Lung (tissue), 12 donors: ENCODE results near the gene FGF12. TPM values are rescaled to one million over a fixed set of nuclear protein-coding genes. Genes with fewer than 3 reads are reported as not detected.

Experiments
- ATAC-seq: fragments of 200-7000 bp; cut with Tn5 transposase; one replicate; pipeline ENCODE4 v1.9.1; 2020; ENCODE audit warnings: moderate number of reproducible peaks; ENCODE audit not compliant: insufficient read depth, low FRiP score
- DNase-seq, 3 donors: peaks; one replicate each; pipeline ENCODE4 v3.0.0-alpha.2; 2013 to 2017
- H3K27ac ChIP-seq, 2 donors: one replicate each; pipeline ENCODE4 v1.5.1; 2013; ENCODE audit warnings: mild to moderate bottlenecking in 2 of 2, moderate library complexity in 2 of 2, control low read depth in 1 of 2, inconsistent platforms in 1 of 2, low read depth in 1 of 2, low read length in 1 of 2
- H3K27me3 ChIP-seq, 3 donors: one replicate each; pipeline ENCODE4 v1.5.1; 2013; ENCODE audit warnings: low read length in 2 of 3; ENCODE audit not compliant: control insufficient read depth in 3 of 3, insufficient read depth in 3 of 3
- H3K36me3 ChIP-seq, 4 donors: one replicate each; pipeline ENCODE4 v1.5.1; 2013; ENCODE audit warnings: low read length in 4 of 4, mild to moderate bottlenecking in 1 of 4, moderate library complexity in 1 of 4; ENCODE audit not compliant: control insufficient read depth in 4 of 4, insufficient read depth in 4 of 4
- H3K4me1 ChIP-seq, 5 donors: one replicate each; pipeline ENCODE4 v1.5.1; 2013; ENCODE audit warnings: low read length in 5 of 5, mild to moderate bottlenecking in 2 of 5, moderate library complexity in 1 of 5; ENCODE audit not compliant: control insufficient read depth in 5 of 5, insufficient read depth in 5 of 5
- H3K4me3 ChIP-seq: one replicate; pipeline ENCODE4 v1.5.1; 2013; ENCODE audit warnings: mild to moderate bottlenecking, control low read depth, moderate library complexity
- H3K9ac ChIP-seq, 2 donors: one replicate each; pipeline ENCODE4 v1.5.1; 2013; ENCODE audit warnings: low read length in 2 of 2, control low read depth in 1 of 2; ENCODE audit not compliant: insufficient read depth in 1 of 2
- H3K9me3 ChIP-seq, 4 donors: one replicate each; pipeline ENCODE4 v1.5.1; 2013; ENCODE audit warnings: low read length in 3 of 4, mild to moderate bottlenecking in 1 of 4, moderate library complexity in 1 of 4; ENCODE audit not compliant: control insufficient read depth in 4 of 4, insufficient read depth in 3 of 4
- CTCF ChIP-seq: IDR thresholded peaks from 2 replicates; pipeline ENCODE4 v1.5.1; 2012; ENCODE audit warnings: mild to moderate bottlenecking; ENCODE audit errors: control extremely low read depth, extremely low read depth
- WGBS, 2 donors: extraction: QIAGEN DNeasy Blood & Tissue Kit; methylation state at CpG; one replicate each; pipeline ENCODE4 v1.1.7; 2013; 5-methylcytosine and 5-hydroxymethylcytosine counted together
- polyA plus RNA-seq, 2 donors: library from polyadenylated mRNA; stranded (reverse); fragments of 200-250 nt; gene quantifications; one replicate each; pipeline ENCODE4 v1.2.1, GENCODE V29; 2013
- total RNA-seq, 2 donors: library from RNA; depleted of rRNA in 1 of 2; stranded (reverse); fragments of >200 nt in 1 of 2; gene quantifications; one replicate each; pipeline ENCODE4 v1.2.1, GENCODE V29; 2014 to 2021
- donor health status: control.
- donor health status: control.
- donor health status: Bipolar disorder and iron deficiency.
- donor health status: healthy.
- donor health status: DM: yes; HTN: yes; CAD: no.

The FGF12 gene
- total and polyA plus RNA-seq, 4 donors, result 0.23 to 6.0 (median 1.7) TPM

- Histone ChIP-seq H3K36me3 (no peaks in the 10 kb centered on the region), H3K27ac (no peak overlapping the region), H3K4me1 (peaks cover 0 to 3% (median 0%) of the 10 kb centered on the region in 5 donors), H3K4me3 (no peak overlapping the region), H3K27me3 (no peaks in the 10 kb centered on the region), H3K9me3 (no peaks in the 10 kb centered on the region), H3K9ac (no peak overlapping the region)
- DNase-seq, result peak in 2 of 3 donors; percentile 29 to 44
- 81 to 82% methylated on average over 3 of the region's 3 CpGs for WGBS, 2 donors
- no peak for ATAC-seq
- no peak for TF ChIP-seq CTCF
These were observed 375.9 kb downstream of the FGF12 start for GRCh38 chr3:192351441-192351840.

- H3K9me3 ChIP-seq, result no peaks in the 10 kb centered on the region
- H3K27ac ChIP-seq, result no peak overlapping the region
- H3K4me1 ChIP-seq, result no peaks in the 10 kb centered on the region
- H3K27me3 ChIP-seq, result no peaks in the 10 kb centered on the region
- DNase-seq (no peak), ATAC-seq (no peak)
- TF ChIP-seq CTCF, result no peak
- WGBS, 2 donors, result 64 to 72% methylated on average over 1 of the region's 1 CpG
- H3K4me3 ChIP-seq, result no peak overlapping the region
- no peaks in the 10 kb centered on the region for H3K36me3 ChIP-seq
- H3K9ac ChIP-seq, result no peak overlapping the region
These were observed 387.3 kb downstream of the FGF12 start for GRCh38 chr3:192340031-192340430.

- DNase-seq, result no peak
- H3K9me3 ChIP-seq, result no peaks in the 10 kb centered on the region
- H3K27me3 ChIP-seq, result no peaks in the 10 kb centered on the region
- ATAC-seq, result no peak
- peak overlapping the region in 1 of 2 donors; percentile 64 for H3K27ac ChIP-seq
- no peak for TF ChIP-seq CTCF
- no peak overlapping the region for H3K9ac ChIP-seq
- H3K4me3 ChIP-seq, result no peak overlapping the region
- WGBS, 2 donors, result 78 to 83% methylated on average over 2 of the region's 2 CpGs
- no peaks in the 10 kb centered on the region for H3K36me3 ChIP-seq
- no peaks in the 10 kb centered on the region for H3K4me1 ChIP-seq
These were observed 388.1 kb downstream of the FGF12 start for GRCh38 chr3:192339214-192339613.

GRCh38 chr3:192336286-192336685 is 391.1 kb downstream of the FGF12 start:
- H3K9me3 ChIP-seq, result no peaks in the 10 kb centered on the region
- 82 to 87% methylated on average over 5 of the region's 5 CpGs for WGBS, 2 donors
- no peak overlapping the region for H3K4me3 ChIP-seq
- no peak overlapping the region for H3K9ac ChIP-seq
- no peak for TF ChIP-seq CTCF
- DNase-seq (no peak), ATAC-seq (no peak)
- no peak overlapping the region for H3K27ac ChIP-seq
- no peaks in the 10 kb centered on the region for H3K36me3 ChIP-seq
- no peaks in the 10 kb centered on the region for H3K27me3 ChIP-seq
- no peaks in the 10 kb centered on the region for H3K4me1 ChIP-seq
